ENCODE measurements around the gene RSU1.

DNA sequence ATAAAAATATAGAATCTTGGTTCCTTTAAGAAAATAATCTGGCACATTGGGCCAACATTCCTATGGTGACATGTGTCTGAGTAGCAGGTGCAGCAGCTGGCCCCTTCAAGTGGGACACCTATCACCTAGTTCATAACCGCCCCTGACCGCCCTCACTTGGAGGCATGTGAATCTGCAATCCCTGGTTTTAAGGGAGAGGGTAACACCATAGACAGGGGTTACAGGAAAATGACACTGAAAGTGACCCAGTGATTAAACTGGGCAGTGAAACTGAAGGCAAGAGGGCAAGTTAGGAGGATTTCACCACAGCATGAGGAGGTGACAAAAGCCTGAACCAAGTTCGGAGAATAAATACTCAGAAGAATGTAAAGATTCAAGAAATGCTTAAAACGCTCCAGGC lies 1.1 kb downstream of the RSU1 start:
- no peak for TF ChIP-seq POLR2A (IDR thresholded peaks at IDR 0.05)
- TF ChIP-seq CTCF (IDR thresholded peaks at IDR 0.05), result no peak

All from sigmoid colon (tissue), 3 donors.